HCT116 (cell line): Measurements from ENCODE around the gene INPP5J. TPM values are rescaled to one million over a fixed set of nuclear protein-coding genes. Genes with fewer than 3 reads are reported as not detected.

ENCODE experiments used
- ATAC-seq: fragments of 200-7000 bp; cut with Tn5 transposase; 2 replicates; pipeline ENCODE4 v1.9.1; 2020; ENCODE audit warnings: mild to moderate bottlenecking, moderate library complexity
- BruUV-seq: library from RNA; stranded (reverse); fragments of 400-500 nt; replicated peaks from 2 replicates; lab custom pipeline; 2021; lab: Mats Ljungman, UMichigan
- CTCF ChIA-PET: fragments of 300-600 bp; sonication (Branson Sonifier 250); formaldehyde crosslinking; loops from one replicate; lab custom pipeline; 2021; ENCODE audit warnings: antibody characterized with exemption; lab: Charles Lee
- POLR2A ChIA-PET: fragments of 300-600, 350-600 bp; sonication (Branson Sonifier 250); formaldehyde crosslinking; loops from one replicate; lab custom pipeline; 2021; ENCODE audit warnings: antibody characterized with exemption; lab: Charles Lee
- RAD21 ChIA-PET, 2 experiments: fragments of 300-600 bp; sonication (Branson Sonifier 250); formaldehyde crosslinking; loops; one replicate each; lab custom pipeline; 2023; ENCODE audit warnings: low total read pairs in 2 of 2; ENCODE audit not compliant: uncharacterized antibody in 2 of 2, unreplicated experiment in 2 of 2, low non-redundant PET in 1 of 2; lab: Charles Lee
- DNase-seq: peaks from one replicate; pipeline ENCODE4 v3.0.0-alpha.2; 2010; ENCODE audit warnings: low read depth, low spot score
- H2AFZ ChIP-seq: fragments of 200-600 bp; shearing (Covaris generic), sonication (generic); 2 replicates; pipeline ENCODE4 v1.6.1; 2017; ENCODE audit warnings: low read depth, mixed run types, mixed read lengths, antibody characterized with exemption, low read length; ENCODE audit not compliant: poor library complexity, severe bottlenecking
- H3K27ac ChIP-seq: 2 replicates; pipeline ENCODE4 v1.5.1; 2012; ENCODE audit warnings: low read depth, low read length
- H3K27me3 ChIP-seq: fragments of 200-600 bp; sonication (generic); 2 replicates; pipeline ENCODE4 v1.6.1; 2016; ENCODE audit warnings: mixed run types, low read length, mixed read lengths; ENCODE audit not compliant: insufficient read depth
- H3K36me3 ChIP-seq, 2 experiments: fragments of 200-500 bp in 1 of 2; fragments of 200-600 bp in 1 of 2; sonication (Bioruptor generic) in 1 of 2; sonication (generic) in 1 of 2; 2 replicates each; pipeline versions ENCODE4 v1.5.1 to v1.6.1; 2014 to 2016; ENCODE audit warnings: low read length in 2 of 2, inconsistent platforms in 1 of 2, mixed read lengths in 1 of 2, mixed run types in 1 of 2; ENCODE audit not compliant: insufficient read depth in 2 of 2, control insufficient read depth in 1 of 2
- H3K4me1 ChIP-seq, 2 experiments: fragments of 200-600 bp in 1 of 2; sonication (generic) in 1 of 2; 2 replicates each; pipeline versions ENCODE4 v1.5.1 to v1.6.1; 2012 to 2017; ENCODE audit warnings: low read length in 2 of 2, inconsistent platforms in 1 of 2, mild to moderate bottlenecking in 1 of 2, mixed read lengths in 1 of 2, mixed run types in 1 of 2, moderate library complexity in 1 of 2; ENCODE audit not compliant: insufficient read depth in 2 of 2, control insufficient read depth in 1 of 2
- H3K4me2 ChIP-seq: fragments of 200-600 bp; sonication (generic); 2 replicates; pipeline ENCODE4 v1.6.1; 2017; ENCODE audit warnings: mixed run types, low read length, mixed read lengths
- H3K4me3 ChIP-seq, 2 experiments: fragments of 200-600 bp in 1 of 2; sonication (generic) in 1 of 2; replicated peaks in 1 of 2; 2 replicates each; pipeline ENCODE4 v1.5.1; 2011 to 2016; ENCODE audit warnings: low read length in 2 of 2, control low read depth in 1 of 2, low read depth in 1 of 2, mild to moderate bottlenecking in 1 of 2, mixed read lengths in 1 of 2, mixed run types in 1 of 2
- H3K79me2 ChIP-seq: fragments of 200-600 bp; sonication (generic); 2 replicates; pipeline ENCODE4 v1.6.1; 2017; ENCODE audit warnings: mild to moderate bottlenecking, mixed run types, low read length, moderate library complexity, mixed read lengths; ENCODE audit not compliant: insufficient read depth
- H3K9ac ChIP-seq: fragments of 200-600 bp; sonication (generic); 2 replicates; pipeline ENCODE4 v1.6.1; 2016; ENCODE audit warnings: low read length, mixed read lengths
- H3K9me2 ChIP-seq: fragments of 200-600 bp; sonication (generic), shearing (Covaris generic); 2 replicates; pipeline ENCODE4 v1.6.1; 2017; ENCODE audit warnings: mixed run types, mild to moderate bottlenecking, moderate library complexity; ENCODE audit not compliant: insufficient read depth
- H3K9me3 ChIP-seq, 2 experiments: fragments of 200-500 bp in 1 of 2; fragments of 200-600 bp in 1 of 2; sonication (Bioruptor generic) in 1 of 2; sonication (generic) in 1 of 2; 2 replicates each; pipeline ENCODE4 v1.6.1; 2014 to 2017; ENCODE audit warnings: low read length in 2 of 2, mixed read lengths in 2 of 2, inconsistent platforms in 1 of 2, low read depth in 1 of 2, mild to moderate bottlenecking in 1 of 2, mixed run types in 1 of 2, moderate library complexity in 1 of 2; ENCODE audit not compliant: control insufficient read depth in 1 of 2, insufficient read depth in 1 of 2
- H4K20me1 ChIP-seq: fragments of 200-600 bp; sonication (generic), shearing (Covaris generic); 2 replicates; pipeline ENCODE4 v1.6.1; 2017; ENCODE audit warnings: mixed run types, mild to moderate bottlenecking, moderate library complexity; ENCODE audit not compliant: insufficient read depth
- CBX3 ChIP-seq: IDR thresholded peaks from 2 replicates; pipeline ENCODE4 v1.6.1; 2012; ENCODE audit warnings: low read depth
- EGR1 ChIP-seq: IDR thresholded peaks from 2 replicates; pipeline ENCODE4 v1.6.1; 2012; ENCODE audit warnings: low read depth
- ELF1 ChIP-seq: IDR thresholded peaks from 2 replicates; pipeline ENCODE4 v1.6.1; 2012; ENCODE audit warnings: low read depth, borderline replicate concordance
- FOSL1 ChIP-seq: IDR thresholded peaks from 2 replicates; pipeline ENCODE4 v1.6.1; 2012; ENCODE audit warnings: low read depth
- JUND ChIP-seq: IDR thresholded peaks from 2 replicates; pipeline ENCODE4 v1.6.1; 2012
- SIN3A ChIP-seq: IDR thresholded peaks from 2 replicates; pipeline ENCODE4 v1.6.1; 2012; ENCODE audit warnings: low read depth
- ZFX ChIP-seq: fragments of 450-650 bp; IDR thresholded peaks from 2 replicates; pipeline ENCODE4 v1.6.1; 2017
- intact Hi-C: fragments of 100-400 bp; cut with micrococcal nuclease; formaldehyde crosslinking; loops from 2 replicates; pipeline ENCODE4 v1.10.0; 2022
- total RNA-seq: library from RNA; stranded (reverse); gene quantifications from one replicate; pipeline ENCODE4 v1.2.1, GENCODE V29; 2021; ENCODE audit not compliant: unreplicated experiment
- TF ChIP-seq, protein P1 (sequence below): IDR thresholded peaks from 2 replicates; pipeline ENCODE4 v1.6.1; 2012
- TF ChIP-seq, protein P2 (sequence below), 3 experiments: fragments of 200-600 bp in 1 of 3; sonication (generic) in 1 of 3; IDR thresholded peaks in 2 of 3; conservative IDR thresholded peaks in 1 of 3; 2 replicates each; pipeline ENCODE4 v1.5.1; 2012 to 2017; ENCODE audit warnings: low read depth in 2 of 3, low read length in 2 of 3, antibody characterized with exemption in 1 of 3, borderline replicate concordance in 1 of 3, control low read depth in 1 of 3, mild to moderate bottlenecking in 1 of 3, mixed read lengths in 1 of 3, mixed run types in 1 of 3, moderate library complexity in 1 of 3; ENCODE audit not compliant: insufficient read depth in 1 of 3
- TF ChIP-seq, protein P3 (sequence below): IDR thresholded peaks from 2 replicates; pipeline ENCODE4 v1.6.1; 2012
- TF ChIP-seq, protein P4 (sequence below): IDR thresholded peaks from 2 replicates; pipeline ENCODE4 v1.6.1; 2012; ENCODE audit warnings: low read depth

The INPP5J gene
- total RNA-seq, 1 experiment from 2014 or later: 8.9 TPM

DNA sequence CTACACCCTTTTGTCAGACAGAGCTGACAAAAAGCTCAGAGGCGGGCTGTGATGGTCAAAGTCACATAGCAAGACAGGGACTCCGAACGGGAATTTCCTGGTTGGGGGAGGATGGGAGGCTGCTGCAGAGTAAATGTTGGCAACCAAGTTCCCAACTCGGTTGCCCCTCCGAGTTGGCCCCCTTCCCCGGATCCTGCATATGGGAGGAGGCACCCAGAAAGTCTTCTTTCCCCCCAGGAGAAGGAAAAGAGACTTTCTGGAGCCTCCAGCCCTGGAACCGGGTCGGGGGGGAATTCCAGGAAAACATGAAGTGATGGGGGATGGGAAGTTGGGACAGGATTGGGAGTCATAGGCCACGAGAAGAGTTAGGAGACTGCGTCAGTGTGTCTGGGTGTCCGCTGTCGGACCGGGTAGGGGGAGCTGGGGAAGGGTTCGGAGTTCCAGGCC is 16.0 kb upstream of the INPP5J start:
- no peak overlapping the region for H2AFZ ChIP-seq
- intact Hi-C loops: loop anchor here (1.0 kb wide), 3 partner anchors 43 to 166 kb away; no protein-coding TSS in a partner anchor
- no peaks in the 10 kb centered on the region for H3K9me2 ChIP-seq
- peak overlapping the region; percentile 95 for H3K9ac ChIP-seq
- POLR2A ChIA-PET: interaction anchor here (0.9 to 1.9 kb wide), 7 partner anchors 8 to 138 kb away, joined by 3 to 6 read pairs (median 4); partner anchors contain the start of genes MORC2 and SMTN
- H3K27ac ChIP-seq: peak overlapping the region; percentile 75
- RAD21 ChIA-PET: interaction anchor here (1.2 to 1.5 kb wide), 2 partner anchors 42 to 166 kb away, joined by 7 to 8 read pairs; no protein-coding TSS in a partner anchor
- CTCF ChIA-PET: interaction anchor here (0.8 to 3.5 kb wide), 16 partner anchors 8 to 207 kb away, joined by 3 to 57 read pairs (median 9); partner anchors contain the start of genes MORC2 and TUG1
- H3K4me2 ChIP-seq: peak overlapping the region; percentile 99
- no peaks in the 10 kb centered on the region for H3K9me3 ChIP-seq
- H3K79me2 ChIP-seq: no peaks in the 10 kb centered on the region; the same call in 1 of the 2 replicates
- TSS peak; percentile 67 for BruUV-seq
- no peak for DNase-seq
- peak overlapping the region; percentile 90 to 97 for H3K4me3 ChIP-seq
- H3K4me1 ChIP-seq: peaks cover 14 to 31% of the 10 kb centered on the region in 2 experiments; a peak in 3 of 4 replicates
- no peak for TF ChIP-seq SIN3A
- no peaks in the 10 kb centered on the region for H4K20me1 ChIP-seq
- peak; percentile 15 for ATAC-seq
- H3K36me3 ChIP-seq: peaks cover 0 to 9% of the 10 kb centered on the region in 2 experiments; a peak in 1 of 4 replicates
- H3K27me3 ChIP-seq: no peaks in the 10 kb centered on the region

DNA sequence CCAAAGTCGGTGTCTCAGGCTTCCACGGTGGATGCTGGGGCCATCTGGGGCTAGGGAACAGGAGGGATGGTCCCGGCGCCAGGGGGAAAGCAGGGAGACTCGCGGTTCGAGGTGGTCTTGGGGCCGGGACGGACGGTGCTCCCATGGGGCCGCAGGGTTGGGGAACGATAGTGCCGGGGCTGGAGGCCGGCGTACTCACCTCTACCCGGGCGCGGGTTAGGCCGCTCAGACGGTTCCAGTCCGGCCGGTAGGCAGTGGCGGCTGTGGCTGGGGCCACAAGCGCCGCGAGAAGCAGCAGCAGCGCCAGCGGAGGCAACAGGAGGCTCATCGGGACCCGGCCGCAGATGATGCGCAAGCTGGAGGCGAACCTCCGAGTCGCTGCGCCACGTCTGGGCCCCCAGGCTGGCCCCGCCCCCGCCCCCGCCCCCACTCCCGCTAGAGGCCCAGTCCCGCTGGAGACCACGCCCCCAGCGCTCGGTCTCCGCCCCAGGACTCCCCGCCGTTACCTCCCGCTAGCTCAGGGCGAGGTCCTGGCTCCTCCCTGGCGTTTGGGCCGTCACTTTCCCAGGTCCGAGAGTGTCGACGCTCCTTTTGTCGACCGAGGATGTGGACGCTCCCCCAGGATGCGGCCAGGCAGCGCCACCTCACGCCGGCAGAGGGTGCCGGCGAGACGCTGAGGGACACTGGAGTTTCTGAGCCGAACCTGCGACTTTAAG is 15.4 kb upstream of the INPP5J start, which contains the start of gene SELENOM:
Gene SELENOM, minus strand, starts transcription at position 391 of the 716 bp plus-strand sequence. Its CDS starts 63 bp downstream, at position 328.
- Histone ChIP-seq H4K20me1 (no peaks in the 10 kb centered on the region), H3K79me2 (no peaks in the 10 kb centered on the region; the same call in 1 of the 2 replicates), H2AFZ (peak within 1 kb of the TSS; percentile 87), H3K9me2 (no peaks in the 10 kb centered on the region), H3K4me2 (peak within 1 kb of the TSS; percentile 99), H3K4me1 (peaks cover 14 to 25% of the 10 kb centered on the region in 2 experiments; a peak in 3 of 4 replicates), H3K4me3 (peak within 1 kb of the TSS; percentile 90 to 97), H3K36me3 (0 out of 4 replicates have a peak, but pooled peaks cover 0 to 3% of the 10 kb centered on the region in 2 experiments), H3K27ac (peak within 1 kb of the TSS; percentile 75), H3K27me3 (no peaks in the 10 kb centered on the region), H3K9ac (peak within 1 kb of the TSS; percentile 95), H3K9me3 (no peaks in the 10 kb centered on the region)
- BruUV-seq: no TSS peak
- ChIA-PET CTCF (interaction anchor here (0.6 to 3.5 kb wide), 39 partner anchors 8 to 473 kb away, joined by 3 to 57 read pairs (median 5); partner anchors contain the start of genes INPP5J, MORC2, RNF185 and SMTN), POLR2A (interaction anchor here (0.9 to 1.9 kb wide), 13 partner anchors 8 to 139 kb away, joined by 3 to 8 read pairs (median 4); partner anchors contain the start of genes INPP5J, MORC2 and SMTN), RAD21 (interaction anchor here (0.7 to 1.7 kb wide), 10 partner anchors 24 to 342 kb away, joined by 3 to 8 read pairs (median 3); no protein-coding TSS in a partner anchor)
- ATAC-seq: peak; percentile 98
- intact Hi-C loops: loop anchor here (1.0 kb wide), 3 partner anchors 42 to 165 kb away; no protein-coding TSS in a partner anchor
- peak; percentile 96 for DNase-seq
- TF ChIP-seq, protein P1, sequence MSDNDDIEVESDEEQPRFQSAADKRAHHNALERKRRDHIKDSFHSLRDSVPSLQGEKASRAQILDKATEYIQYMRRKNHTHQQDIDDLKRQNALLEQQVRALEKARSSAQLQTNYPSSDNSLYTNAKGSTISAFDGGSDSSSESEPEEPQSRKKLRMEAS: peak; percentile 62
- TF ChIP-seq ZFX (peak; percentile 82), EGR1 (no peak), JUND (no peak), ELF1 (no peak), CBX3 (peak; percentile 58; the same call in 1 of the 2 replicates), FOSL1 (no peak)
- TF ChIP-seq, protein P2, sequence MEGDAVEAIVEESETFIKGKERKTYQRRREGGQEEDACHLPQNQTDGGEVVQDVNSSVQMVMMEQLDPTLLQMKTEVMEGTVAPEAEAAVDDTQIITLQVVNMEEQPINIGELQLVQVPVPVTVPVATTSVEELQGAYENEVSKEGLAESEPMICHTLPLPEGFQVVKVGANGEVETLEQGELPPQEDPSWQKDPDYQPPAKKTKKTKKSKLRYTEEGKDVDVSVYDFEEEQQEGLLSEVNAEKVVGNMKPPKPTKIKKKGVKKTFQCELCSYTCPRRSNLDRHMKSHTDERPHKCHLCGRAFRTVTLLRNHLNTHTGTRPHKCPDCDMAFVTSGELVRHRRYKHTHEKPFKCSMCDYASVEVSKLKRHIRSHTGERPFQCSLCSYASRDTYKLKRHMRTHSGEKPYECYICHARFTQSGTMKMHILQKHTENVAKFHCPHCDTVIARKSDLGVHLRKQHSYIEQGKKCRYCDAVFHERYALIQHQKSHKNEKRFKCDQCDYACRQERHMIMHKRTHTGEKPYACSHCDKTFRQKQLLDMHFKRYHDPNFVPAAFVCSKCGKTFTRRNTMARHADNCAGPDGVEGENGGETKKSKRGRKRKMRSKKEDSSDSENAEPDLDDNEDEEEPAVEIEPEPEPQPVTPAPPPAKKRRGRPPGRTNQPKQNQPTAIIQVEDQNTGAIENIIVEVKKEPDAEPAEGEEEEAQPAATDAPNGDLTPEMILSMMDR (IDR thresholded peaks at IDR 0.05 in 2 of 3, conservative IDR thresholded peaks at IDR 0.05 in 1 of 3; ENCODE audit: borderline replicate concordance in 1 of 3, insufficient read depth in 1 of 3, low read depth in 2 of 3, low read length in 2 of 3): peak; percentile 94 to 98 (median 97); a peak in 5 of 6 replicates
- TF ChIP-seq, protein P3, sequence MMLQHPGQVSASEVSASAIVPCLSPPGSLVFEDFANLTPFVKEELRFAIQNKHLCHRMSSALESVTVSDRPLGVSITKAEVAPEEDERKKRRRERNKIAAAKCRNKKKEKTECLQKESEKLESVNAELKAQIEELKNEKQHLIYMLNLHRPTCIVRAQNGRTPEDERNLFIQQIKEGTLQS: no peak
- TF ChIP-seq, protein P4, sequence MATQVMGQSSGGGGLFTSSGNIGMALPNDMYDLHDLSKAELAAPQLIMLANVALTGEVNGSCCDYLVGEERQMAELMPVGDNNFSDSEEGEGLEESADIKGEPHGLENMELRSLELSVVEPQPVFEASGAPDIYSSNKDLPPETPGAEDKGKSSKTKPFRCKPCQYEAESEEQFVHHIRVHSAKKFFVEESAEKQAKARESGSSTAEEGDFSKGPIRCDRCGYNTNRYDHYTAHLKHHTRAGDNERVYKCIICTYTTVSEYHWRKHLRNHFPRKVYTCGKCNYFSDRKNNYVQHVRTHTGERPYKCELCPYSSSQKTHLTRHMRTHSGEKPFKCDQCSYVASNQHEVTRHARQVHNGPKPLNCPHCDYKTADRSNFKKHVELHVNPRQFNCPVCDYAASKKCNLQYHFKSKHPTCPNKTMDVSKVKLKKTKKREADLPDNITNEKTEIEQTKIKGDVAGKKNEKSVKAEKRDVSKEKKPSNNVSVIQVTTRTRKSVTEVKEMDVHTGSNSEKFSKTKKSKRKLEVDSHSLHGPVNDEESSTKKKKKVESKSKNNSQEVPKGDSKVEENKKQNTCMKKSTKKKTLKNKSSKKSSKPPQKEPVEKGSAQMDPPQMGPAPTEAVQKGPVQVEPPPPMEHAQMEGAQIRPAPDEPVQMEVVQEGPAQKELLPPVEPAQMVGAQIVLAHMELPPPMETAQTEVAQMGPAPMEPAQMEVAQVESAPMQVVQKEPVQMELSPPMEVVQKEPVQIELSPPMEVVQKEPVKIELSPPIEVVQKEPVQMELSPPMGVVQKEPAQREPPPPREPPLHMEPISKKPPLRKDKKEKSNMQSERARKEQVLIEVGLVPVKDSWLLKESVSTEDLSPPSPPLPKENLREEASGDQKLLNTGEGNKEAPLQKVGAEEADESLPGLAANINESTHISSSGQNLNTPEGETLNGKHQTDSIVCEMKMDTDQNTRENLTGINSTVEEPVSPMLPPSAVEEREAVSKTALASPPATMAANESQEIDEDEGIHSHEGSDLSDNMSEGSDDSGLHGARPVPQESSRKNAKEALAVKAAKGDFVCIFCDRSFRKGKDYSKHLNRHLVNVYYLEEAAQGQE: no peak
